LNCaP clone FGC (cell line): ENCODE data around the gene KCTD4.

Source experiments
- DNase-seq: peaks from one replicate; pipeline ENCODE4 v3.0.0-alpha.2; 2011; ENCODE audit warnings: low read depth
- H3K4me3 ChIP-seq: 2 replicates; pipeline ENCODE4 v1.5.1; 2011; ENCODE audit warnings: mild to moderate bottlenecking, low read depth, low read length, control low read depth
- TF ChIP-seq, protein P1 (sequence below): IDR thresholded peaks from 2 replicates; pipeline ENCODE4 v1.5.1; 2012; ENCODE audit warnings: mild to moderate bottlenecking; ENCODE audit not compliant: control insufficient read depth, insufficient read depth; ENCODE audit errors: extremely low read depth

The KCTD4 gene

DNA sequence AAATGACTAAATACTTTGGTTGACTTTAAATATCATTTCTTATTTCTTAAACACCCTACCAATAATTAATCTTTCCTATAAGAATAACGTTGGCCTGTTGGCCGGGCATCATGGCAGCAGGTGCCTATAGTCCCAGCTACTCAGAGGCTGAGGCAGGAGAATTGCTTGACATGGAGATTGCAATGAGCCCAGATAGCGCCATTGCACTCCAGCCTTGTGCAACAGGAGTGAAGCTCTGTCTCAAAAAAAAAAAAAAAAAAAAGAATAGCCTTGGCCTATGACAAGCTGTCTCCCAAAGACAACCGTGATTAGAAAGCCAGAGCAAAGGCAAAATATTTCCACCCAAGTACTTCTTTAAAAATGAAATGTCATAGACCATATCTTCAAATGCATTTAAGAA is 24.5 kb upstream of the KCTD4 start:
- no peak overlapping the region for H3K4me3 ChIP-seq
- TF ChIP-seq, protein P1, sequence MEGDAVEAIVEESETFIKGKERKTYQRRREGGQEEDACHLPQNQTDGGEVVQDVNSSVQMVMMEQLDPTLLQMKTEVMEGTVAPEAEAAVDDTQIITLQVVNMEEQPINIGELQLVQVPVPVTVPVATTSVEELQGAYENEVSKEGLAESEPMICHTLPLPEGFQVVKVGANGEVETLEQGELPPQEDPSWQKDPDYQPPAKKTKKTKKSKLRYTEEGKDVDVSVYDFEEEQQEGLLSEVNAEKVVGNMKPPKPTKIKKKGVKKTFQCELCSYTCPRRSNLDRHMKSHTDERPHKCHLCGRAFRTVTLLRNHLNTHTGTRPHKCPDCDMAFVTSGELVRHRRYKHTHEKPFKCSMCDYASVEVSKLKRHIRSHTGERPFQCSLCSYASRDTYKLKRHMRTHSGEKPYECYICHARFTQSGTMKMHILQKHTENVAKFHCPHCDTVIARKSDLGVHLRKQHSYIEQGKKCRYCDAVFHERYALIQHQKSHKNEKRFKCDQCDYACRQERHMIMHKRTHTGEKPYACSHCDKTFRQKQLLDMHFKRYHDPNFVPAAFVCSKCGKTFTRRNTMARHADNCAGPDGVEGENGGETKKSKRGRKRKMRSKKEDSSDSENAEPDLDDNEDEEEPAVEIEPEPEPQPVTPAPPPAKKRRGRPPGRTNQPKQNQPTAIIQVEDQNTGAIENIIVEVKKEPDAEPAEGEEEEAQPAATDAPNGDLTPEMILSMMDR = no peak
- DNase-seq = no peak

- no peak for DNase-seq
- no peak overlapping the region for H3K4me3 ChIP-seq
- TF ChIP-seq, protein P1 = no peak
Measured at GRCh38 chr13:45224176-45224575, 23.3 kb upstream of the KCTD4 start.

GRCh38 chr13:45222919-45223318 is 22.1 kb upstream of the KCTD4 start:
- no peak for DNase-seq
- H3K4me3 ChIP-seq = no peak overlapping the region
- TF ChIP-seq, protein P1 = no peak

- no peak overlapping the region for H3K4me3 ChIP-seq
- no peak for DNase-seq
- TF ChIP-seq, protein P1 = no peak
Measured at GRCh38 chr13:45222516-45222915, 21.7 kb upstream of the KCTD4 start.

- H3K4me3 ChIP-seq = no peak overlapping the region
- TF ChIP-seq, protein P1 = no peak
- no peak for DNase-seq
Measured at GRCh38 chr13:45220403-45220802, 19.6 kb upstream of the KCTD4 start.

DNA sequence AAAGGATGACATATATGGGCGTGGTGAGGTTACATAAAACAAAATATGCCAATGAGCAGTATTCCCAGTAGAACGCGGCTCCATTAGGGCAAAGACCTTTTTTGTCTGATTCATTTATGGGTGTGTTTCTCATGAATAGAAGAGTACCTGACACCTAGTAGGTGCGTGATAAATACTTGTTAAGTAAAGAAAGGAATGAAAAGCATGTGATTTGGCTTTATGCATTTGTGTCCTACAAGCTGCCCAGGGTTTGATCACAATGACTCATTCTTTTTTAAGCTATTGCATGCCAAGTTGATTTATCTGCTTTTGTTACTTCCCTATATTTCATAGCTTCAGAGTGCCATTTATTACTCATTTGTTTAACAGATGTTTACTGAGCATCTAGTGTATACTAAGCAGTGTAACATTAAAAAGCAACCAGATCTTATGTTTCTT is 19.1 kb upstream of the KCTD4 start:
- TF ChIP-seq, protein P1 = no peak
- no peak overlapping the region for H3K4me3 ChIP-seq
- no peak for DNase-seq

GRCh38 chr13:45219123-45219891 is 18.5 kb upstream of the KCTD4 start:
- TF ChIP-seq, protein P1 = no peak
- no peak overlapping the region for H3K4me3 ChIP-seq
- DNase-seq = no peak
